ENCODE results near the gene SRSF3. TPM values are rescaled to one million over a fixed set of nuclear protein-coding genes. Genes with fewer than 3 reads are reported as not detected.

Gene SRSF3
- total and polyA plus RNA-seq, 9 of the 15 experiments (the other 6 are each of a cell fraction or from before 2014, with no cell fraction given), result 337 to 1,200 (median 518) TPM

- TF ChIP-seq TOE1 (IDR thresholded peaks at IDR 0.05; ENCODE audit: borderline replicate concordance) (0 out of 2 replicates have a peak, but pooled peaks have one; percentile 26), TOE1 (CRISPR knock-in tag; IDR thresholded peaks at IDR 0.05; ENCODE audit: borderline replicate concordance, low read depth) (no peak), E2F6 (IDR thresholded peaks at IDR 0.05; ENCODE audit: borderline replicate concordance in 1 of 2, extremely low read depth in 1 of 2, insufficient read depth in 1 of 2, insufficient read length in 1 of 2, low read depth in 1 of 2, low read length in 1 of 2, poor library complexity in 1 of 2, severe bottlenecking in 1 of 2) (no peak), NFIX (CRISPR knock-in tag; IDR thresholded peaks at IDR 0.05; ENCODE audit: low read depth) (no peak), CTCFL (IDR thresholded peaks at IDR 0.05; ENCODE audit: borderline replicate concordance, insufficient read depth, low read depth, low read length, poor library complexity, severe bottlenecking) (peak; percentile 16), MEF2A (IDR thresholded peaks at IDR 0.05; ENCODE audit: control insufficient read depth, low read depth, low read length) (no peak), MAZ (CRISPR knock-in tag; conservative IDR thresholded peaks at IDR 0.05 in 1 of 2, IDR thresholded peaks at IDR 0.05 in 1 of 2) (peak in 1 of 2 experiments; percentile 64; a peak in 1 of 4 replicates), CEBPZ (IDR thresholded peaks at IDR 0.05; ENCODE audit: borderline replicate concordance, low read depth, low read length) (no peak), DEAF1 (CRISPR knock-in tag; IDR thresholded peaks at IDR 0.05) (peak; percentile 75), BHLHE40 (IDR thresholded peaks at IDR 0.05; ENCODE audit: low read length) (peak; percentile 66), ZNF3 (CRISPR knock-in tag; IDR thresholded peaks at IDR 0.05) (no peak), CEBPG (CRISPR knock-in tag; IDR thresholded peaks at IDR 0.05) (peak; percentile 96), CEBPG (tag; conservative IDR thresholded peaks at IDR 0.05 in 1 of 2, IDR thresholded peaks at IDR 0.05 in 1 of 2) (peak; percentile 98 to 99), JUND (IDR thresholded peaks at IDR 0.05; ENCODE audit: borderline replicate concordance, low read depth, low read length) (peak; percentile 76), JUND (tag; IDR thresholded peaks at IDR 0.05; ENCODE audit: borderline replicate concordance, low read depth, low read length) (peak; percentile 50; the same call in 1 of the 3 replicates), GTF2E2 (tag; IDR thresholded peaks at IDR 0.05) (no peak), ZNF431 (CRISPR knock-in tag; IDR thresholded peaks at IDR 0.05) (no peak)
Observed at GRCh38 chr6:36615018-36615761, 21.0 kb downstream of the SRSF3 start (continued).
